Lower lobe of right lung (tissue), 2 donors: ENCODE results near the gene OSBPL5. TPM values are rescaled to one million over a fixed set of nuclear protein-coding genes. Genes with fewer than 3 reads are reported as not detected.

ENCODE experiments used
- ATAC-seq, 2 donors: fragments of 200-7000 bp; cut with Tn5 transposase; one replicate each; pipeline ENCODE4 v1.9.1; 2020 to 2022; ENCODE audit warnings: mild to moderate bottlenecking in 2 of 2, moderate library complexity in 2 of 2
- DNase-seq: peaks from one replicate; pipeline ENCODE4 v3.0.0-alpha.2; 2020
- H3K27ac ChIP-seq: fragments of 200-600 bp; one replicate; pipeline ENCODE4 v1.8.0; 2022
- H3K27me3 ChIP-seq: fragments of 200-600 bp; one replicate; pipeline ENCODE4 v1.8.0; 2022; ENCODE audit warnings: low read depth
- H3K36me3 ChIP-seq: fragments of 200-600 bp; one replicate; pipeline ENCODE4 v1.8.0; 2022; ENCODE audit warnings: mild to moderate bottlenecking
- H3K4me1 ChIP-seq: fragments of 200-600 bp; one replicate; pipeline ENCODE4 v1.8.0; 2022
- H3K4me3 ChIP-seq: fragments of 200-600 bp; one replicate; pipeline ENCODE4 v1.8.0; 2022; ENCODE audit warnings: mild to moderate bottlenecking
- H3K9me3 ChIP-seq: fragments of 200-600 bp; one replicate; pipeline ENCODE4 v1.8.0; 2022
- CTCF ChIP-seq: fragments of 200-600 bp; IDR thresholded peaks from one replicate; pipeline ENCODE4 v1.8.0; 2022; ENCODE audit warnings: antibody characterized with exemption, mild to moderate bottlenecking
- intact Hi-C: fragments of 100-400 bp; cut with DNase I; formaldehyde crosslinking; loops from one replicate; pipeline ENCODE4 v1.11.0; 2022
- total RNA-seq: library from RNA; stranded (reverse); fragmentation: NEBNext Ultra II Directional; extraction: Animal tissue kit (Norgen Biotek cat#: 25700); gene quantifications from one replicate; pipeline ENCODE4 v1.2.1, GENCODE V29; 2021
- donor health status: DM: no; HTN: yes; CAD: no; lungs with severe emphysema.

OSBPL5 gene
- total RNA-seq, 1 donor from 2014 or later, result 46.2 TPM

DNA sequence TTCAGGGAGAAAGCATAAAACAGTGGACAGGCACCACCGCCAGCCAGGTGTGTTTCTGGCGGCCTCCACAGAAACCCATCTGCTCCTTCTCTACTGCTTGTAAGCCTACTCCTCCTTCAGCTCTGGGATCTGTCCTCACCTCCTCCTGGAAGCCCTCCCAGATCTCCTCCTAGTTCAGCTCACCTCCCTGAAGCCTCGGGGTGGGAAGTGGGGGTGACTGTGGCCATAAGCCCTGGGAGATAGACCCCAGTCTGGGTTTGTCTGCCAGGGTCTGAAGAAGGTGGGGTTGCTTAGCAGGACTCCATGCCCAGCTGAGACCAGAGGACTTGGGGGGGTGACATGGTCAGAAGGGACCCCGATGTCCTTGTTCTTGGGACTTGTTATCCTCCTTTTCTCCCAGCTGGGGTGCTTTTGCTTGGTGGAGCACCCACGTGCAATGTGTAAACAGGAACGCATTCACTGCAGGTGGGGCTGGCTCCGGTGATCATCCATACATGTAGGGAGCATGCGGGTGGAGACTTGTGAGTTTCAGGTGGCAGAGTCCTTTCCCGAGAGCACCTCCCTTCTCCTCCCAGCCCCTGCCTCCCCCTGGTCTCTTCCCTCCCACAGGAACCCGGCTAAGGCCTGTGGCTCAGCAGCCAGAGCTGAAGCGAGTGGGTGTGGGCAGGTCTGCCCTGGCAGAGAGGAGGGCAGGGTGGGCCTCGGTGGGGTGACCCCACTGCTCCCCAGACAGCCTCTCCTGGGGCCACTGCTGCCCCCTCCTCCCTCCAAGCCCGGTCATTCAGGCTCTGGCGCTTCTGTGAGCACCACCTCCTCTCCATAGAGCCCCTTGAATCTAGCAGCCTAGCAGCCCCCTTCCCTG is 27.6 kb upstream of the OSBPL5 start:
- Histone ChIP-seq H3K27ac (no peak overlapping the region), H3K4me1 (no peaks in the 10 kb centered on the region), H3K9me3 (no peaks in the 10 kb centered on the region), H3K27me3 (peaks cover 8% of the 10 kb centered on the region), H3K4me3 (no peak overlapping the region), H3K36me3 (no peaks in the 10 kb centered on the region)
- no peak for TF ChIP-seq CTCF
- DNase-seq (no peak), ATAC-seq (no peak)
- intact Hi-C loops, result no loop called here

GRCh38 chr11:3191586-3192324 is 26.6 kb upstream of the OSBPL5 start:
- H3K36me3 ChIP-seq, result no peaks in the 10 kb centered on the region
- intact Hi-C loops, result no loop called here
- H3K27me3 ChIP-seq, result peaks cover 8% of the 10 kb centered on the region
- no peak for TF ChIP-seq CTCF
- H3K4me1 ChIP-seq, result no peaks in the 10 kb centered on the region
- H3K27ac ChIP-seq, result no peak overlapping the region
- no peak overlapping the region for H3K4me3 ChIP-seq
- ATAC-seq (no peak), DNase-seq (no peak)
- no peaks in the 10 kb centered on the region for H3K9me3 ChIP-seq

- no peaks in the 10 kb centered on the region for H3K4me1 ChIP-seq
- intact Hi-C loops, result no loop called here
- peaks cover 3% of the 10 kb centered on the region for H3K27me3 ChIP-seq
- no peak for ATAC-seq
- H3K4me3 ChIP-seq, result no peak overlapping the region
- no peak overlapping the region for H3K27ac ChIP-seq
- no peaks in the 10 kb centered on the region for H3K9me3 ChIP-seq
- no peak for DNase-seq
- no peaks in the 10 kb centered on the region for H3K36me3 ChIP-seq
- no peak for TF ChIP-seq CTCF
Observed at GRCh38 chr11:3190600-3190999, 25.5 kb upstream of the OSBPL5 start.

GRCh38 chr11:3189886-3190583 is 24.9 kb upstream of the OSBPL5 start:
- no peak for DNase-seq
- Histone ChIP-seq H3K27ac (no peak overlapping the region), H3K4me3 (no peak overlapping the region), H3K36me3 (no peaks in the 10 kb centered on the region), H3K4me1 (no peaks in the 10 kb centered on the region), H3K9me3 (no peaks in the 10 kb centered on the region), H3K27me3 (no peaks in the 10 kb centered on the region)
- intact Hi-C loops, result no loop called here
- ATAC-seq, result no peak
- TF ChIP-seq CTCF, result no peak

DNA sequence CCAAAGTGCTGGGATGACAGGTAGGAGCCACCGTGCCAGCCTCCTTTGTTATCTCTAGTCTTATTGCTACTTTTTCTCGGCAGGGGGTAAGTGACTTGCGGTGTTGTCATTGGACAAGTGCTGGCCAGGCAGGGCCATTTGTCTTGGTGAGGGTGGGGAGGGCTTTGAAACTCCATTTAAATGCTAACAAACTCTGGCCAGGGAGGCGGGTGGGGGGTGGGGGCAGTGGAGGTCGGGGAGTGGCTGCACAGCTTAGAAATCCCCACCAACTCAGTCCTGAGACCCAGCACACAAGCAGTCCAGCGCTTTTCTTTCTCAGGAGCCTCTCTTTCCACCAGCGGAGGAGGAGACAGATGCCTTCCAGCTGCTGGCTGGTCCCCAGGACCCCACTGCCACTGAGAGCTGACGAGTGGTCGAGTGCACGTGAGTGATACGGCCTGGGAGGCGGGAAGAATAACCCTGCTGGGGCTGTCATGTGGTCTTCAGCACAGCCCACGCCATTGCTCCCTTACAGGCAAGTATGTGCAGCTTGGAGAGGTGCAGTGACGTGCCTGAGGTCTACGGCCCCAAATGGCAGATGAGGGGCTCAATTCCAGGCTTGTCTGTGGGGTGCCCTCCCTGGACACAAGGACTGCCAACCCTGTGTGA is 24.2 kb upstream of the OSBPL5 start:
- H3K4me3 ChIP-seq, result no peak overlapping the region
- intact Hi-C loops, result no loop called here
- H3K27me3 ChIP-seq, result no peaks in the 10 kb centered on the region
- no peak for TF ChIP-seq CTCF
- DNase-seq (no peak), ATAC-seq (no peak)
- H3K36me3 ChIP-seq, result no peaks in the 10 kb centered on the region
- no peaks in the 10 kb centered on the region for H3K4me1 ChIP-seq
- no peaks in the 10 kb centered on the region for H3K9me3 ChIP-seq
- no peak overlapping the region for H3K27ac ChIP-seq
